BE2C (cell line): Measurements from ENCODE around the gene EIF2D.

ENCODE experiments used
- DNase-seq: peaks from one replicate; pipeline ENCODE4 v3.0.0-alpha.2; 2020
- H3K27me3 ChIP-seq: fragments of 250-450 bp; sonication (Bioruptor Pico); 2 replicates; pipeline ENCODE4 v1.5.1; 2020; ENCODE audit warnings: mild to moderate bottlenecking
- H3K36me3 ChIP-seq: fragments of 250-450 bp; sonication (Bioruptor Pico); 2 replicates; pipeline ENCODE4 v1.5.1; 2020; ENCODE audit warnings: mild to moderate bottlenecking
- H3K4me1 ChIP-seq: fragments of 250-450 bp; sonication (Bioruptor Pico); 2 replicates; pipeline ENCODE4 v1.5.1; 2020
- H3K4me3 ChIP-seq: 2 replicates; pipeline ENCODE4 v1.5.1; 2011; ENCODE audit warnings: low read depth, low read length
- H3K9me3 ChIP-seq: fragments of 250-450 bp; sonication (Bioruptor Pico); 2 replicates; pipeline ENCODE4 v1.5.1; 2020
- TF ChIP-seq, protein P1 (sequence below): IDR thresholded peaks from 2 replicates; pipeline ENCODE4 v1.5.1; 2012; ENCODE audit warnings: mild to moderate bottlenecking, low read depth, low read length

The EIF2D gene

GRCh38 chr1:206651958-206652890 is 40.0 kb upstream of the EIF2D start:
- TF ChIP-seq, protein P1, sequence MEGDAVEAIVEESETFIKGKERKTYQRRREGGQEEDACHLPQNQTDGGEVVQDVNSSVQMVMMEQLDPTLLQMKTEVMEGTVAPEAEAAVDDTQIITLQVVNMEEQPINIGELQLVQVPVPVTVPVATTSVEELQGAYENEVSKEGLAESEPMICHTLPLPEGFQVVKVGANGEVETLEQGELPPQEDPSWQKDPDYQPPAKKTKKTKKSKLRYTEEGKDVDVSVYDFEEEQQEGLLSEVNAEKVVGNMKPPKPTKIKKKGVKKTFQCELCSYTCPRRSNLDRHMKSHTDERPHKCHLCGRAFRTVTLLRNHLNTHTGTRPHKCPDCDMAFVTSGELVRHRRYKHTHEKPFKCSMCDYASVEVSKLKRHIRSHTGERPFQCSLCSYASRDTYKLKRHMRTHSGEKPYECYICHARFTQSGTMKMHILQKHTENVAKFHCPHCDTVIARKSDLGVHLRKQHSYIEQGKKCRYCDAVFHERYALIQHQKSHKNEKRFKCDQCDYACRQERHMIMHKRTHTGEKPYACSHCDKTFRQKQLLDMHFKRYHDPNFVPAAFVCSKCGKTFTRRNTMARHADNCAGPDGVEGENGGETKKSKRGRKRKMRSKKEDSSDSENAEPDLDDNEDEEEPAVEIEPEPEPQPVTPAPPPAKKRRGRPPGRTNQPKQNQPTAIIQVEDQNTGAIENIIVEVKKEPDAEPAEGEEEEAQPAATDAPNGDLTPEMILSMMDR = no peak
- peaks cover 15% of the 10 kb centered on the region for H3K36me3 ChIP-seq
- H3K27me3 ChIP-seq = no peaks in the 10 kb centered on the region
- H3K9me3 ChIP-seq = no peaks in the 10 kb centered on the region
- H3K4me1 ChIP-seq = peaks cover 12% of the 10 kb centered on the region
- H3K4me3 ChIP-seq = no peak overlapping the region
- no peak for DNase-seq

GRCh38 chr1:206651014-206651413 is 38.7 kb upstream of the EIF2D start:
- TF ChIP-seq, protein P1 = no peak
- no peaks in the 10 kb centered on the region for H3K27me3 ChIP-seq
- no peak for DNase-seq
- peaks cover 15% of the 10 kb centered on the region for H3K36me3 ChIP-seq
- H3K4me1 ChIP-seq = peaks cover 12% of the 10 kb centered on the region
- no peak overlapping the region for H3K4me3 ChIP-seq
- no peaks in the 10 kb centered on the region for H3K9me3 ChIP-seq

DNA sequence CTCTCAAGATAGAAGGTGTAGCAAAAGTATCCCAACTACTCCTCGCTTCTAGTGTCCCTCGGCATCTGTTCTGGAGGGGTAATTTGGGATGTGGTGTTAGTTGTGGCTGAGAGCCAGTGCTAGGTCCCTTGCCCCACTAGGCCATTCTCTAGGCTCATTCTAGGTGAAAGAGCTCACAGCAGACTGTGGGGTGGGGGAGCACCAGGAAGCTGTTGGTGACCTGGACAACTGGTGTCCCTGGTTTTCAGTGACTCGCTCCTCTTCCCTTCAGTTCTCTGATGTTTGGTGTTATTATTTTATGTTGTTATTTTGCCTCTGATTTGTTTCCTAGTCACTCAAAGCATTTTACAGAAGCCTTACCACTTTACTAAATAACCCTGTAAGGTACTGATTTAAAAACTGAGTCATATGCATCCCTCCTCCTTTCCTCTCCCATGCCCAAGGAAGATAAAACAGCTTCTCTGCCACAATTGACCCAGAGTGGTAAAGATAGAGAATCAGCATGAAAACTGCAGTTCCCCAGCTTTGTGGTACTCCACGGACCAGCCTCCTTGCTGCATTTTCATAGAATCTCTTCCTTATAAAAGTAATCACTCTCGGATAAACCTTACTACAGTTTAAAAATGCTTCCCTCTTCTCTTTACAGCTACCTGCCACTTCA is 37.1 kb upstream of the EIF2D start:
- Histone ChIP-seq H3K36me3 (peaks cover 18% of the 10 kb centered on the region), H3K4me1 (no peaks in the 10 kb centered on the region), H3K27me3 (no peaks in the 10 kb centered on the region), H3K4me3 (no peak overlapping the region), H3K9me3 (no peaks in the 10 kb centered on the region)
- TF ChIP-seq, protein P1 = no peak
- no peak for DNase-seq

DNA sequence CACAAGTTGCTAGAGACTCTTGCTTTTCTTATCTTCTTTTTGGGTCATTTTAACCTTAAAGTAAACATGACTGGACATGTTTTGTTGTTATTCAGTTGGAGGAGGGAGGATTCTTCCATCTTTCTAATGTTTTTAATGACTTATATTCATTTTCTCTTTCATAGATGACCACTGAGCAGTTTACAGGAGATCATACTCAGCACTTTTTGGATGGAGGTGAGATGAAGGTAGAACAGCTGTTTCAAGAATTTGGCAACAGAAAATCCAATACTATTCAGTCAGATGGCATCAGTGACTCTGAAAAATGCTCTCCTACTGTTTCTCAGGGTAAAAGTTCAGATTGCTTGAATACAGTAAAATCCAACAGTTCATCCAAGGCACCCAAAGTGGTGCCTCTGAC is 35.0 kb upstream of the EIF2D start:
- TF ChIP-seq, protein P1 = no peak
- Histone ChIP-seq H3K9me3 (no peaks in the 10 kb centered on the region), H3K27me3 (no peaks in the 10 kb centered on the region), H3K36me3 (peaks cover 18% of the 10 kb centered on the region), H3K4me3 (no peak overlapping the region), H3K4me1 (no peaks in the 10 kb centered on the region)
- DNase-seq = no peak

GRCh38 chr1:206646504-206646903 is 34.2 kb upstream of the EIF2D start:
- no peaks in the 10 kb centered on the region for H3K9me3 ChIP-seq
- H3K4me3 ChIP-seq = no peak overlapping the region
- peaks cover 14% of the 10 kb centered on the region for H3K36me3 ChIP-seq
- no peaks in the 10 kb centered on the region for H3K27me3 ChIP-seq
- TF ChIP-seq, protein P1 = no peak
- no peak for DNase-seq
- no peaks in the 10 kb centered on the region for H3K4me1 ChIP-seq
